ENCODE data around the gene PHF14. TPM values are rescaled to one million over a fixed set of nuclear protein-coding genes. Genes with fewer than 3 reads are reported as not detected.
A peak's percentile ranks its signal among the peaks of the same experiment; 100 is the strongest.
"Not testable (repeated sequence)": the region's sequence is repeated elsewhere in the genome, so short reads cannot be mapped to it uniquely, and the experiment has no call there.

Gene PHF14, protein sequence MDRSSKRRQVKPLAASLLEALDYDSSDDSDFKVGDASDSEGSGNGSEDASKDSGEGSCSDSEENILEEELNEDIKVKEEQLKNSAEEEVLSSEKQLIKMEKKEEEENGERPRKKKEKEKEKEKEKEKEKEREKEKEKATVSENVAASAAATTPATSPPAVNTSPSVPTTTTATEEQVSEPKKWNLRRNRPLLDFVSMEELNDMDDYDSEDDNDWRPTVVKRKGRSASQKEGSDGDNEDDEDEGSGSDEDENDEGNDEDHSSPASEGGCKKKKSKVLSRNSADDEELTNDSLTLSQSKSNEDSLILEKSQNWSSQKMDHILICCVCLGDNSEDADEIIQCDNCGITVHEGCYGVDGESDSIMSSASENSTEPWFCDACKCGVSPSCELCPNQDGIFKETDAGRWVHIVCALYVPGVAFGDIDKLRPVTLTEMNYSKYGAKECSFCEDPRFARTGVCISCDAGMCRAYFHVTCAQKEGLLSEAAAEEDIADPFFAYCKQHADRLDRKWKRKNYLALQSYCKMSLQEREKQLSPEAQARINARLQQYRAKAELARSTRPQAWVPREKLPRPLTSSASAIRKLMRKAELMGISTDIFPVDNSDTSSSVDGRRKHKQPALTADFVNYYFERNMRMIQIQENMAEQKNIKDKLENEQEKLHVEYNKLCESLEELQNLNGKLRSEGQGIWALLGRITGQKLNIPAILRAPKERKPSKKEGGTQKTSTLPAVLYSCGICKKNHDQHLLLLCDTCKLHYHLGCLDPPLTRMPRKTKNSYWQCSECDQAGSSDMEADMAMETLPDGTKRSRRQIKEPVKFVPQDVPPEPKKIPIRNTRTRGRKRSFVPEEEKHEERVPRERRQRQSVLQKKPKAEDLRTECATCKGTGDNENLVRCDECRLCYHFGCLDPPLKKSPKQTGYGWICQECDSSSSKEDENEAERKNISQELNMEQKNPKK
- 10 to 100 TPM; 28.6 to 31.5 TPM for total RNA-seq

DNA sequence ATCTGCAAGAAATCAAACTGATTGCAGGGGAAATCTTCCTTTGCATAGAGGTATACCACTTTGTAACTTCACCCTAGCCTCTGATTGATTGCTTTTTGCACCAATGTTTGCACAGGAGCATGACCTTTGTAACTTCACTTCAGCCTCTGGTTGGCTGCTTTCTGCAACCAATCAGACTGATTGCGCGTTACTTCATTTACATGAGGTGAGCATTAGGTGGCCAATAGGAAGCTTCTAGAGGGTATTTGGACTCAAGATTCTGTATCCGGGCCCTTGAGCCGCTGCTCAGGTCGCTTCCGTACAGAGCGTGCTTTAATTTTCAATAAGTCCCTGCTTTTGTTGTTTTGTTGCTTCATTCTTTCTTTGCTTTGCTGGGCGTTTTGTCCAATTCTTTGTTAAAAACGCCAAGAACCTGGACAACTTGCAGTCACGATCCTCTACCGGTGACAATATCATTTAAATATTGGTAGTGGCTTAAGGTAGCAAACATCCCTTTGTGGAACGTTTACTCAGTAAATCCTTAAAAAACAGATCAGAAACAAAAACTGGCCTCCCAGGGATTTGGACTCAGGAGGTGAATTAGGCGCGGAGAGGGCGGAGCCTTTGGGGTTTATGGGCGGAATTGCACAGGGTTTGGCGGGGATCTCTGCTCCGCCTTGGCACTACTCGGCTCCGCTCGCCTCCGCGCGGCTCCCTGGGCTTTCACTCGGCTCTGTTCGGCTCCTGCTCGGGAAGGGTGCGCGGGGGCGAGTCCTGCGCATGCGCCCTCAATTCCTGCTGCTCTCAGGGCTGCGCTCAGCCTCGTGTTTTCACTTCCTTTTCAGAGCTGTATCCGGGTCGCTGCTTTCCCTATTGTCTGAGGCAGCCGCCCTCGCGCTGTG, at the start of gene PHF14:
PHF14 (plus strand) TSS at position 812 of the 881 bp plus-strand sequence. CDS start 452 bp downstream, outside the sequence.
- Mint-ChIP-seq H3K9me3 (no peaks in the 10 kb centered on the region), H3K4me1 (ENCODE audit: low read depth) (peaks cover 37% of the 10 kb centered on the region), H3K27me3 (peaks cover 8% of the 10 kb centered on the region), H3K36me3 (peaks cover 30% of the 10 kb centered on the region), H3K4me3 (peak within 1 kb of the TSS; percentile 91), H3K27ac (peak within 1 kb of the TSS; percentile 90)
- peak; percentile 98 for DNase-seq
- ChIA-PET POLR2A (interaction anchor here (1.0 to 3.1 kb wide), 2 partner anchors 22 to 33 kb away, joined by 3 to 33 read pairs; a partner anchor contains a TSS), CTCF (interaction anchor here (0.6 to 0.7 kb wide), 2 partner anchors 33 to 116 kb away, joined by 3 to 4 read pairs; a partner anchor contains a TSS)
- intact Hi-C loops (cut with micrococcal nuclease) = loop anchor here (1.0 kb wide), 2 partner anchors 33 to 147 kb away; a partner anchor contains a TSS

DNA sequence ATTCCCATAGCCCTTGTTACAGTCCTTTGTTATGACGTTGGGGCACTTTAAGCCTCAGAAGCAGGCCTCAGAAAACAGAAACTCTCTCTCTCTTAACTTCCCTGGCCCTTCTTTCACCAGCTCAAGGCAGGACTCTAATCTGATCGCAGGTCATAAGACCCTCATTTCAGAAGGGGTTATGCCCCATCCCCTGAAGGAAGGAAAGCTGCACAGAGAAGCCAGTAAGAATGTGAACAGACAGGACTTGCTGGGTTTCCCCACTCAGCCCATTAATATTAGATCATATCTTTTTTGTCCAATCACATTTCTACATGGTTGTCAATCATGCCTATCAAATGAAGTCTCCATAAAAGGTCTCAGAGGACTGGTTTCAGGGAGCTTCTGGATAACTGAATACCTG, 49.3 kb upstream of the PHF14 start:
- ChIA-PET CTCF (no interaction called here), POLR2A (no interaction called here)
- no peak for DNase-seq

DNA sequence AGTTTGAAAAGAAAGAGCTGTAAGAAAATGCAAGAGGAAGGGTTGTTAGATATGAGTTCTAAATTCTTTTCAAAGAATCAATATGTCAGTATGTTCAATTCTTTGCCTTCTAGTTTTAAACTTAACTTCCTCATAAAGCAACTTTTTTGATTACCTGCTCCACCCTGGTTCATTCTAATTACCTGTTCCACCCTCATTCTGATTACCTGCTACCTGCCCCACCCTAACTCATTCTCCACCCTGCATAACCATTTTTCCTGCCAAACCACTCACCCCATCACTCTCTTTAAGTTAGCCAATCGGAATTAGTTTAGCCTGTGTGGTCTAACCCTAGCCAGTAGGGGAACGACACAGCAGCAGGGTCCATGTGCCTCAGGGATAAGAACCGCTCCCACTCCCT, 45.5 kb upstream of the PHF14 start:
- CTCF ChIA-PET; H3K27ac Mint-ChIP-seq; H3K4me3 Mint-ChIP-seq; H3K9me3 Mint-ChIP-seq; H3K4me1 Mint-ChIP-seq (ENCODE audit: low read depth); intact Hi-C loops (cut with micrococcal nuclease); DNase-seq; H3K36me3 Mint-ChIP-seq; H3K27me3 Mint-ChIP-seq: not testable (repeated sequence)
- POLR2A ChIA-PET = interaction anchor here (1.3 kb wide), 1 partner anchor 12 kb away, joined by 4 read pairs; a partner anchor contains a TSS

More for the DNA sequence above, 49.3 kb upstream of the PHF14 start:
- Mint-ChIP-seq H3K4me3 (no peak overlapping the region), H3K36me3 (no peaks in the 10 kb centered on the region), H3K27me3 (no peaks in the 10 kb centered on the region), H3K9me3 (no peaks in the 10 kb centered on the region), H3K27ac (no peak overlapping the region), H3K4me1 (ENCODE audit: low read depth) (no peaks in the 10 kb centered on the region)
- intact Hi-C loops (cut with micrococcal nuclease) = no loop called here

DNA sequence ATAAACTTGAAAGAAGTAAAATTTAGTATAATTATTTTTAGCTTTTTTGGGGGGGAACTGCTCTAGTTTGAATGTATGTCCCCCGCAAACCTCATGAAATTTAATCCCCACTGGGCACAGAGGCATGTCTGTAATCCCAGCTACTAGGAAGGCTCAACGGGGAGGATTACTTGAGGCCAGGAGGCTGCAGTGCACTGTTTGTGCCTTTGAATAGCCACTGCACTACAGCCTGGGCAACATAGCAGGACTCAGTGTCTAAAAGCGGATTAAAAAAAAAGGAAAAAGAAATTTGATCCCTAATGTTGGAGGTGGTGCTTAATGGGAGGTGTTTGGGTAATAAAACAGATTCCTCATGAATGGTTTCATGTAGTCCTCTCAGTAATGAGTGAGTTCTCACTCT, 43.1 kb upstream of the PHF14 start:
- CTCF ChIA-PET = no interaction called here
- intact Hi-C loops (cut with micrococcal nuclease) = no loop called here
- POLR2A ChIA-PET = no interaction called here

DNA sequence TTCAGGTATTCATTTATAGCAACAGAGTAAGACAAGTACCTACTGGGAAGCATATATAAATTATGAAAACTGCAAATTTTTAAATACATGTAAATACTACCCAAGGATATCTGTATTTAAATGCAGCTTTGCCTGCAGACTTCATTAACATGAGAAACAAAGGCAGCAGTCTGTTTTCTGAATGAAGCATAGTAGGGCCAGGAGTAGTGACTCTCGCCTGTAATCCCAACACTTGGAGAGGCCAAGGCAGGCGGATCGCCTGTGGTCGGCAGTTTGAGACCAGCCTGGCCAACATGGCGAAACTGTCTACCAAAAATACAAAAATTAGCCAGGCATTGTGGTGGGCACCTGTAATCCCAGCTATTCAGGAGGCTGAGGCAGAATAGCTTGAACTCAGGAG, 42.5 kb upstream of the PHF14 start:
- Mint-ChIP-seq H3K9me3 (no peaks in the 10 kb centered on the region), H3K36me3 (peaks cover 15% of the 10 kb centered on the region), H3K27me3 (no peaks in the 10 kb centered on the region), H3K4me3 (no peak overlapping the region), H3K27ac (no peak overlapping the region), H3K4me1 (ENCODE audit: low read depth) (peaks cover 11% of the 10 kb centered on the region)
- intact Hi-C loops (cut with micrococcal nuclease) = no loop called here
- DNase-seq = no peak
- ChIA-PET CTCF (no interaction called here), POLR2A (no interaction called here)

More for the DNA sequence above, 43.1 kb upstream of the PHF14 start:
- Mint-ChIP-seq H3K4me1 (ENCODE audit: low read depth) (peaks cover 5% of the 10 kb centered on the region), H3K4me3 (no peak overlapping the region), H3K9me3 (no peaks in the 10 kb centered on the region), H3K27ac (no peak overlapping the region), H3K36me3 (peaks cover 10% of the 10 kb centered on the region), H3K27me3 (no peaks in the 10 kb centered on the region)
- DNase-seq = no peak

DNA sequence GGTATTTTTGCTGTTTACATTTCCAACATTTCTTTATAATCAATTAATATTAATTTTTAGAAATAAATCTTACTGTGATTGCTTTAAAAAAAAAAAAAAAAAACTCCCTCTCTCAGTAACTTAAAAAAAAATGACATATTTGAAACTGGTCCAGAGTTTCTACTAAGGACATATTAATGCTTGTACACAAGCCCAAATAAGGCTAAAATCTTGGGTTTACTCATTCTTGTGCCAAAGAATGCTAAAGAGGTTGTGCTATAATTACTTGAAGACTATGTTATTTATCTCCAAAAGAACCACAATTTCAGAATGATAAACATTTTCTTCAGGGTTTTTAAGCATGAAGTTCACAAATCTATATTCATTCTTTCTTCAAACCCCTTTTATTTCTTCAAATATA, 39.4 kb upstream of the PHF14 start:
- Mint-ChIP-seq H3K27ac (no peak overlapping the region), H3K36me3 (peaks cover 34% of the 10 kb centered on the region)

DNA sequence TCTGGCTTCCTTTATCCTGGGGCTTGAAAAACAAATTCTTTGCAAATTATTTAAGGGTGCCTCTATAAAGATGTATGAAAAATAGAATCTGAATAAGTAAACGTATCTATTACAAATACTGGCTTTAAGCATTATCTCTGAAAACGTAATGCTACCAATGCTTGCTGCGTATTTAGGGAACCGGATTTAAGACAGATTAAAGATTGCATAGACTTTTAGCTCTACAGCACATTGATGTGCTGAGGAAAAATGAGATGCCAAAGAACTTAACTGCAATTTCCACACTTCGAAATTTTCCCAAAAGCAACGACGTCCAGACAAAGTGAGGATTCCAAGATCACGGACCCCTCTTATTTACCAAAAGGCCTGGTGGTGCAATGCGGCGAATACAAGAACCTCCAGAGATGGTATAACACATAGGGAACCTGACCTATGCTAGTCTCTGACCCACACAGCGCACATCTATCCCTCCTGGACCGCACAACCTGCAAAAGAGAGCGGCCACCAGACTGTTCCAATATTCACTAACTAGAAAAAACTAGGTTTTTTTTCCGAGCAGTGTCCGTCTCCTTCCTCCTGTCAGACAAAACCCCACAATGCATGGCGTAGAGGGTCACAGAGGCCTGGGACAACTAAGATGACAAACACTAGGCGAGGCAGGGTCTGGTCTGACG, 34.3 kb upstream of the PHF14 start:
- no peaks in the 10 kb centered on the region for H3K9me3 Mint-ChIP-seq
- H3K4me1 Mint-ChIP-seq (ENCODE audit: low read depth) = peaks cover 34% of the 10 kb centered on the region
- peaks cover 31% of the 10 kb centered on the region for H3K36me3 Mint-ChIP-seq
- no peak overlapping the region for H3K4me3 Mint-ChIP-seq
- H3K27ac Mint-ChIP-seq = no peak overlapping the region
- CTCF ChIA-PET = no interaction called here
- DNase-seq = no peak
- POLR2A ChIA-PET = interaction anchor here (1.0 to 2.4 kb wide), 5 partner anchors 11 to 255 kb away, joined by 3 to 33 read pairs (median 4); partner anchors contain the start of gene PHF14
- H3K27me3 Mint-ChIP-seq = no peaks in the 10 kb centered on the region
- intact Hi-C loops (cut with micrococcal nuclease) = no loop called here

More for the DNA sequence above, 39.4 kb upstream of the PHF14 start:
- intact Hi-C loops (cut with micrococcal nuclease) = no loop called here
- DNase-seq = no peak
- H3K4me1 Mint-ChIP-seq (ENCODE audit: low read depth) = peaks cover 34% of the 10 kb centered on the region
- H3K9me3 Mint-ChIP-seq = no peaks in the 10 kb centered on the region
- H3K4me3 Mint-ChIP-seq = no peak overlapping the region
- ChIA-PET CTCF (no interaction called here), POLR2A (no interaction called here)
- H3K27me3 Mint-ChIP-seq = no peaks in the 10 kb centered on the region

DNA sequence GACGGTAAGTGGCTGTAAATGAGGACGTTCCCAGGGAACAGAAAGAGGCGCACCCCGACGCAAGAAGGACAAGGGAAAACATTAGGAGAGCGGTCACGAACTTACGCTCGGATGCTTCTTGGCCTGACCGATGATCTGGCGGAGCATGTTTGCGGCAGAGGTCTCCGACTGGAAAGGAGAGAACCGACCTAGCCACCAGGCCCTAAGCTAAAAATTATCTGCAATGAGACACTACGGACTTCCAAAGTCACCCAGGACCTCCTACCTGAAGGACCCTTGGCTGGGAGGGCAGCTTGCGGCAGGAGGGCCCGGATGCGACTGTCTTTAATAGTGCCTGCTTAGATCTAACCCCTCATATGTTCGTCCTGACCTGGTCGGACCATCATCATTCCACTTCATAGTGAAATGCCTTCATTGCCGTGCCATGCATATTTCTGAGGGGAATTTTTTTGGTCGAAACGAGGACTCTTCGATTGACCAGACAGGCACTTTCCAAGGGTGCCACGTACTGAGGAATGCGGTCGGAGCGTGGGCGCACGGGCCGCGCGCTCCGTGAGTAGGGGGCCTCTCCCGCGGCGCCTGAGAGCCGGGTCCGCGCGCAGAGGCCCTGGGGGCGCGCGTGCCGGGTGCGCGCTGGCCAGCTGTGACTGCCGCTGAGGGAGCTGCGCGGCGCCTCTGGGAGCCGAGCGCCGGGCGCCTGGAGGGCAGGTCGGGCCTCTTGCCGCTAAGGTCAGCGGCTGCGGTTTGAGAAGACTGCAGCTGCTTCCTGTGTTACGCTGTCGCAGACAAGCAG, 33.6 kb upstream of the PHF14 start:
- Mint-ChIP-seq H3K36me3 (peaks cover 31% of the 10 kb centered on the region), H3K4me3 (no peak overlapping the region), H3K27ac (no peak overlapping the region), H3K27me3 (no peaks in the 10 kb centered on the region), H3K4me1 (ENCODE audit: low read depth) (peaks cover 34% of the 10 kb centered on the region), H3K9me3 (no peaks in the 10 kb centered on the region)
- intact Hi-C loops (cut with micrococcal nuclease) = loop anchor here (1.0 to 2.0 kb wide), 3 partner anchors 33 to 272 kb away; partner anchors contain the start of gene PHF14
- POLR2A ChIA-PET = interaction anchor here (0.7 to 2.4 kb wide), 9 partner anchors 10 to 1271 kb away, joined by 3 to 33 read pairs (median 4); partner anchors contain the start of genes PHF14 and TMEM106B
- CTCF ChIA-PET = interaction anchor here (0.9 to 1.9 kb wide), 3 partner anchors 33 to 272 kb away, joined by 4 to 7 read pairs (median 4); partner anchors contain the start of gene PHF14
- peak; percentile 91 for DNase-seq

DNA sequence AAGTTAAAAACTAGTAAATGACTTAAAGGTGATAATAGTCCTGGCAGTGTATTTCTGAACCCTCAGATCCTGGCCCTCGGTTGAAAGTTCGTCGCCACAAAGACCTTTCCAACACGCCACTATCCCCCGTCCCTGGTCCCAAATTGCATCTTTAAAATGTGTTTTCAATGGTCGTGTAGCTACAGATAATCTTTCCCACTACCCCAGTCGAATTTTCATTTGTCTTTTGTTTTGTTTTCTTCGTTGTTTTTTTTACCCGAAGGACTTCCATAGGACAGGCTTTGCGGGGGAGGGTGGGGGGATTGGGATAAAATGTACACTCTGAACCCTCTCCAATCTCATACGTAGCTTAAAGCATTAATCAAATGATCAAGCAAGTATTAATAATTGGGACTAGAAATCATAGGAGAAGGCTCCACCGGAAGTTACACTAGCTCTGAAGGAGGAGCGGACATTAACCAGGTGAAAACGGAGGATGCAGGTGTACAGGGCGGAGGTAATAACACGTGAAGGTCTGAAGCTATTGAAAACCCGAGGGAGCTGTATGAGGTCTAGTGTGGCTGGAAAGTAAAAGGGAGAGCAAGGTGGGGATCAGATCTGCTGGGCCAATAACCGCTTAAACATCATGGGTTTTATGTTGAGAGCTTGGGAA, 32.8 kb upstream of the PHF14 start:
- intact Hi-C loops (cut with micrococcal nuclease) = loop anchor here (1.0 to 2.0 kb wide), 3 partner anchors 32 to 271 kb away; partner anchors contain the start of gene PHF14
- H3K4me1 Mint-ChIP-seq (ENCODE audit: low read depth) = peaks cover 26% of the 10 kb centered on the region
- H3K9me3 Mint-ChIP-seq = no peaks in the 10 kb centered on the region
- H3K4me3 Mint-ChIP-seq = no peak overlapping the region
- DNase-seq = peak; percentile 22
- ChIA-PET POLR2A (interaction anchor here (0.7 to 2.4 kb wide), 6 partner anchors 13 to 742 kb away, joined by 3 to 33 read pairs (median 4); partner anchors contain the start of gene PHF14), CTCF (interaction anchor here (0.9 to 1.9 kb wide), 3 partner anchors 33 to 271 kb away, joined by 4 to 7 read pairs (median 4); partner anchors contain the start of gene PHF14)
- no peak overlapping the region for H3K27ac Mint-ChIP-seq
- no peaks in the 10 kb centered on the region for H3K27me3 Mint-ChIP-seq
- peaks cover 24% of the 10 kb centered on the region for H3K36me3 Mint-ChIP-seq

DNA sequence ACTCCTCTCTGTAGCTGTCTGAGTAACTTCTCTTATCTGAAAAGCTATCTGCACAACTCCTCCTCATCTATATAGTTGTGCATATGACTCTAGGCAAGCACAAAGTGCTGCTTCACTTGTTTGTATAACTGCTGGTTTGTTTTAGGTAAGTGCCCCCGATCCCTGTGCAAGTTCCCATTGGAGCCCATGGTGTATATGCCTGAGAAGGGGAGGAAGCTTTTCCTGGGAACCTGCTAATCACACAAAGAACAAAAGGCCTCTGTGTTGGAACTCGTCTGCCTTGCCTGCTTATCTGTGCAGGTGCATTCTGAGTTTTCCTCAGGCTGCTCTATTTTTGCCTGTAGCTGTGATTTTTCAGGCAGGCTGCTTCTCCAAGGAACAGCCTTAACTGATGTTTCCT, 23.2 kb upstream of the PHF14 start:
- DNase-seq = no peak
- no peak overlapping the region for H3K27ac Mint-ChIP-seq
- H3K4me1 Mint-ChIP-seq (ENCODE audit: low read depth) = no peaks in the 10 kb centered on the region
- H3K4me3 Mint-ChIP-seq = no peak overlapping the region
- intact Hi-C loops (cut with micrococcal nuclease) = no loop called here
- POLR2A ChIA-PET = interaction anchor here (1.5 kb wide), 1 partner anchor 11 kb away, joined by 5 read pairs; a partner anchor contains a TSS
- peaks cover 3% of the 10 kb centered on the region for H3K9me3 Mint-ChIP-seq
- H3K27me3 Mint-ChIP-seq = peaks cover 7% of the 10 kb centered on the region
- CTCF ChIA-PET = no interaction called here
- H3K36me3 Mint-ChIP-seq = peaks cover 3% of the 10 kb centered on the region
